Measurements from ENCODE around the gene PARD3B.

PARD3B gene

GRCh38 chr2:204945376-204945775, 400.1 kb downstream of the PARD3B start:
- DNase-seq (ENCODE audit: insufficient read length, low spot score), result no peak
- TF ChIP-seq PAX5 (IDR thresholded peaks at IDR 0.05; ENCODE audit: insufficient read depth, low read length, severe bottlenecking) (no peak), POLR2AphosphoS5 (IDR thresholded peaks at IDR 0.05; ENCODE audit: low read depth, low read length) (no peak), POU2F2 (IDR thresholded peaks at IDR 0.05; ENCODE audit: low read depth, low read length) (no peak)
- FAIRE-seq, result no peak

GRCh38 chr2:204946892-204947291, 401.6 kb downstream of the PARD3B start:
- TF ChIP-seq TAF1 (IDR thresholded peaks at IDR 0.05; ENCODE audit: low read depth, low read length) (no peak), POLR2AphosphoS5 (IDR thresholded peaks at IDR 0.05; ENCODE audit: low read depth, low read length) (no peak), POU2F2 (IDR thresholded peaks at IDR 0.05; ENCODE audit: low read depth, low read length) (no peak), POLR2A (IDR thresholded peaks at IDR 0.05; ENCODE audit: low read depth, low read length) (no peak), PAX5 (IDR thresholded peaks at IDR 0.05; ENCODE audit: insufficient read depth, low read length, severe bottlenecking) (no peak), SPI1 (IDR thresholded peaks at IDR 0.05; ENCODE audit: low read depth, low read length) (no peak)
- FAIRE-seq (no peak), DNase-seq (ENCODE audit: insufficient read length, low spot score) (no peak)

GRCh38 chr2:204947405-204947804, 402.1 kb downstream of the PARD3B start:
- DNase-seq (ENCODE audit: insufficient read length, low spot score), result no peak
- TF ChIP-seq TAF1 (IDR thresholded peaks at IDR 0.05; ENCODE audit: low read depth, low read length) (no peak), SPI1 (IDR thresholded peaks at IDR 0.05; ENCODE audit: low read depth, low read length) (no peak), POU2F2 (IDR thresholded peaks at IDR 0.05; ENCODE audit: low read depth, low read length) (no peak), POLR2A (IDR thresholded peaks at IDR 0.05; ENCODE audit: low read depth, low read length) (no peak), PAX5 (IDR thresholded peaks at IDR 0.05; ENCODE audit: insufficient read depth, low read length, severe bottlenecking) (no peak), POLR2AphosphoS5 (IDR thresholded peaks at IDR 0.05; ENCODE audit: low read depth, low read length) (no peak)
- FAIRE-seq, result no peak

- no peak for TF ChIP-seq POLR2A (IDR thresholded peaks at IDR 0.05; ENCODE audit: low read depth, low read length)
- no peak for DNase-seq (ENCODE audit: insufficient read length, low spot score)
- no peak for FAIRE-seq
Observed at GRCh38 chr2:204948024-204948763, 402.9 kb downstream of the PARD3B start.

- DNase-seq (ENCODE audit: insufficient read length, low spot score) (no peak), FAIRE-seq (no peak)
- TF ChIP-seq PAX5 (IDR thresholded peaks at IDR 0.05; ENCODE audit: insufficient read depth, low read length, severe bottlenecking), result no peak
Observed at GRCh38 chr2:204948822-204949221, 403.5 kb downstream of the PARD3B start.

- no peak for FAIRE-seq
- TF ChIP-seq POLR2A (IDR thresholded peaks at IDR 0.05; ENCODE audit: low read depth, low read length) (no peak), PAX5 (IDR thresholded peaks at IDR 0.05; ENCODE audit: insufficient read depth, low read length, severe bottlenecking) (no peak), TAF1 (IDR thresholded peaks at IDR 0.05; ENCODE audit: low read depth, low read length) (no peak), SPI1 (IDR thresholded peaks at IDR 0.05; ENCODE audit: low read depth, low read length) (no peak), POLR2AphosphoS5 (IDR thresholded peaks at IDR 0.05; ENCODE audit: low read depth, low read length) (no peak), POU2F2 (IDR thresholded peaks at IDR 0.05; ENCODE audit: low read depth, low read length) (no peak)
- DNase-seq (ENCODE audit: insufficient read length, low spot score), result no peak
Observed at GRCh38 chr2:204950695-204951346, 405.5 kb downstream of the PARD3B start.

GRCh38 chr2:204958371-204958770, 413.1 kb downstream of the PARD3B start:
- FAIRE-seq (no peak), DNase-seq (ENCODE audit: insufficient read length, low spot score) (no peak)
- no peak for TF ChIP-seq POLR2A (IDR thresholded peaks at IDR 0.05; ENCODE audit: low read depth, low read length)
- no peak for TF ChIP-seq PAX5 (IDR thresholded peaks at IDR 0.05; ENCODE audit: insufficient read depth, low read length, severe bottlenecking)

- no peak for TF ChIP-seq POU2F2 (IDR thresholded peaks at IDR 0.05; ENCODE audit: low read depth, low read length)
- no peak for TF ChIP-seq SPI1 (IDR thresholded peaks at IDR 0.05; ENCODE audit: low read depth, low read length)
- no peak for TF ChIP-seq TAF1 (IDR thresholded peaks at IDR 0.05; ENCODE audit: low read depth, low read length)
- no peak for TF ChIP-seq POLR2AphosphoS5 (IDR thresholded peaks at IDR 0.05; ENCODE audit: low read depth, low read length)
- TF ChIP-seq PAX5 (IDR thresholded peaks at IDR 0.05; ENCODE audit: insufficient read depth, low read length, severe bottlenecking), result no peak
- no peak for TF ChIP-seq POLR2A (IDR thresholded peaks at IDR 0.05; ENCODE audit: low read depth, low read length)
- FAIRE-seq, result no peak
- DNase-seq (ENCODE audit: insufficient read length, low spot score), result no peak
Observed at GRCh38 chr2:204964414-204964813, 419.1 kb downstream of the PARD3B start.

- TF ChIP-seq POU2F2 (IDR thresholded peaks at IDR 0.05; ENCODE audit: low read depth, low read length) (no peak), POLR2A (IDR thresholded peaks at IDR 0.05; ENCODE audit: low read depth, low read length) (no peak), PAX5 (IDR thresholded peaks at IDR 0.05; ENCODE audit: insufficient read depth, low read length, severe bottlenecking) (no peak), TAF1 (IDR thresholded peaks at IDR 0.05; ENCODE audit: low read depth, low read length) (no peak), SPI1 (IDR thresholded peaks at IDR 0.05; ENCODE audit: low read depth, low read length) (no peak), POLR2AphosphoS5 (IDR thresholded peaks at IDR 0.05; ENCODE audit: low read depth, low read length) (no peak)
- no peak for DNase-seq (ENCODE audit: insufficient read length, low spot score)
- no peak for FAIRE-seq
Observed at GRCh38 chr2:204966245-204966644, 421.0 kb downstream of the PARD3B start.

GRCh38 chr2:204967199-204967960, 422.1 kb downstream of the PARD3B start:
- no peak for FAIRE-seq
- DNase-seq (ENCODE audit: insufficient read length, low spot score), result no peak
- TF ChIP-seq PAX5 (IDR thresholded peaks at IDR 0.05; ENCODE audit: insufficient read depth, low read length, severe bottlenecking), result no peak
- TF ChIP-seq POLR2A (IDR thresholded peaks at IDR 0.05; ENCODE audit: low read depth, low read length), result no peak
- no peak for TF ChIP-seq POLR2AphosphoS5 (IDR thresholded peaks at IDR 0.05; ENCODE audit: low read depth, low read length)
- TF ChIP-seq SPI1 (IDR thresholded peaks at IDR 0.05; ENCODE audit: low read depth, low read length), result no peak
- TF ChIP-seq POU2F2 (IDR thresholded peaks at IDR 0.05; ENCODE audit: low read depth, low read length), result no peak
- no peak for TF ChIP-seq TAF1 (IDR thresholded peaks at IDR 0.05; ENCODE audit: low read depth, low read length)

All from GM12891 (cell line).